OCI-LY1 (cell line): Measurements from ENCODE around the gene GRIK3.

Source experiments
- EZH2 ChIP-seq: fragments of 200-600 bp; sonication (generic), shearing (Covaris generic); IDR thresholded peaks from 2 replicates; pipeline ENCODE4 v1.8.0; 2017; ENCODE audit warnings: borderline replicate concordance, mixed run types, mild to moderate bottlenecking, antibody characterized with exemption, low read length, moderate library complexity, mixed read lengths
- TF ChIP-seq, protein P1 (sequence below): fragments of 200-600 bp; sonication (generic), shearing (Covaris generic); IDR thresholded peaks from 2 replicates; pipeline ENCODE4 v1.5.1; 2017; ENCODE audit warnings: mild to moderate bottlenecking, antibody characterized with exemption, low read length, moderate library complexity, mixed read lengths

GRCh38 chr1:36782785-36783184 lies 251.5 kb downstream of the GRIK3 start:
- TF ChIP-seq, protein P1, sequence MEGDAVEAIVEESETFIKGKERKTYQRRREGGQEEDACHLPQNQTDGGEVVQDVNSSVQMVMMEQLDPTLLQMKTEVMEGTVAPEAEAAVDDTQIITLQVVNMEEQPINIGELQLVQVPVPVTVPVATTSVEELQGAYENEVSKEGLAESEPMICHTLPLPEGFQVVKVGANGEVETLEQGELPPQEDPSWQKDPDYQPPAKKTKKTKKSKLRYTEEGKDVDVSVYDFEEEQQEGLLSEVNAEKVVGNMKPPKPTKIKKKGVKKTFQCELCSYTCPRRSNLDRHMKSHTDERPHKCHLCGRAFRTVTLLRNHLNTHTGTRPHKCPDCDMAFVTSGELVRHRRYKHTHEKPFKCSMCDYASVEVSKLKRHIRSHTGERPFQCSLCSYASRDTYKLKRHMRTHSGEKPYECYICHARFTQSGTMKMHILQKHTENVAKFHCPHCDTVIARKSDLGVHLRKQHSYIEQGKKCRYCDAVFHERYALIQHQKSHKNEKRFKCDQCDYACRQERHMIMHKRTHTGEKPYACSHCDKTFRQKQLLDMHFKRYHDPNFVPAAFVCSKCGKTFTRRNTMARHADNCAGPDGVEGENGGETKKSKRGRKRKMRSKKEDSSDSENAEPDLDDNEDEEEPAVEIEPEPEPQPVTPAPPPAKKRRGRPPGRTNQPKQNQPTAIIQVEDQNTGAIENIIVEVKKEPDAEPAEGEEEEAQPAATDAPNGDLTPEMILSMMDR = no peak
- no peak for TF ChIP-seq EZH2
